Measurements from ENCODE around the gene ILKAP.

DNA sequence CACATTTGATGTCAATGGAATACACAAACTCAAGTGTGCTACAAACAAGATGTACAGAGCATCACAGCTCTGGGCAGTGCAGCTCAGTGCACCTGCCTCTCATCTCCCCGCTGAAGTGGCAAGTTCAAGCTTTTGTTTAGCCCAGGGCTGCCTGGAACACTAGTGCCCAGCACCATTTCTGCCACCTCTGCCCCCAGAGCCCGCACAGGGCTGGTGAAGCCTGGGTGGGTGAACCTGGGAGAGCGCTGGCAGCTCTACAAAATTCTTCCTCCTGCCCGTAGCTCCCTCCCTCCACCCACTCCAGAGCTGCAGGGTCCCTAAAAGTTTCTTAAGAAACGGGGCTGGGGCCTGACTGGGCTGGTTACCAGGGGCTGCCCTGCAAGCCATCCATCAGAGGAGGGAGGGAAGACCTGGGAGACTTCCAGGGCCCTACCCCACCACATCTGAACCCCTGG, 34.8 kb upstream of the ILKAP start:
- TF ChIP-seq, protein P1, sequence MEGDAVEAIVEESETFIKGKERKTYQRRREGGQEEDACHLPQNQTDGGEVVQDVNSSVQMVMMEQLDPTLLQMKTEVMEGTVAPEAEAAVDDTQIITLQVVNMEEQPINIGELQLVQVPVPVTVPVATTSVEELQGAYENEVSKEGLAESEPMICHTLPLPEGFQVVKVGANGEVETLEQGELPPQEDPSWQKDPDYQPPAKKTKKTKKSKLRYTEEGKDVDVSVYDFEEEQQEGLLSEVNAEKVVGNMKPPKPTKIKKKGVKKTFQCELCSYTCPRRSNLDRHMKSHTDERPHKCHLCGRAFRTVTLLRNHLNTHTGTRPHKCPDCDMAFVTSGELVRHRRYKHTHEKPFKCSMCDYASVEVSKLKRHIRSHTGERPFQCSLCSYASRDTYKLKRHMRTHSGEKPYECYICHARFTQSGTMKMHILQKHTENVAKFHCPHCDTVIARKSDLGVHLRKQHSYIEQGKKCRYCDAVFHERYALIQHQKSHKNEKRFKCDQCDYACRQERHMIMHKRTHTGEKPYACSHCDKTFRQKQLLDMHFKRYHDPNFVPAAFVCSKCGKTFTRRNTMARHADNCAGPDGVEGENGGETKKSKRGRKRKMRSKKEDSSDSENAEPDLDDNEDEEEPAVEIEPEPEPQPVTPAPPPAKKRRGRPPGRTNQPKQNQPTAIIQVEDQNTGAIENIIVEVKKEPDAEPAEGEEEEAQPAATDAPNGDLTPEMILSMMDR (IDR thresholded peaks at IDR 0.05), result no peak
- TF ChIP-seq POLR2A (IDR thresholded peaks at IDR 0.05) (no peak), POLR2AphosphoS5 (IDR thresholded peaks at IDR 0.05) (no peak)
